GM19463 (cell line): Measurements from ENCODE around the gene UGT2B15.
"Not testable (repeated sequence)": the region's sequence is repeated elsewhere in the genome, so short reads cannot be mapped to it uniquely, and the experiment has no call there.

ENCODE experiments used
- ATAC-seq: cut with Tn5 transposase; IDR thresholded peaks from one replicate; pipeline ENCODE4 v1.9.1; 2021; ENCODE audit warnings: mild to moderate bottlenecking, moderate library complexity; ENCODE audit not compliant: unreplicated experiment

UGT2B15 gene

GRCh38 chr4:68670479-68670939, at the start of gene UGT2B15:
UGT2B15 (minus strand) TSS chr4:68670652; CDS start chr4:68670618, 34 bp downstream.
- ATAC-seq = not testable (repeated sequence)

- ATAC-seq = no peak
These were observed 48.6 kb upstream of the UGT2B15 start for GRCh38 chr4:68719075-68719473.

- peak; percentile 50 for ATAC-seq
These were observed 48.1 kb upstream of the UGT2B15 start for GRCh38 chr4:68718447-68719074.

- no peak for ATAC-seq
These were observed 47.5 kb upstream of the UGT2B15 start for GRCh38 chr4:68717999-68718398.

- no peak for ATAC-seq
These were observed 43.9 kb upstream of the UGT2B15 start for GRCh38 chr4:68714400-68714799.

- ATAC-seq = no peak
These were observed 41.8 kb upstream of the UGT2B15 start for GRCh38 chr4:68712207-68712606.

GRCh38 chr4:68708566-68708965, 38.1 kb upstream of the UGT2B15 start:
- ATAC-seq = no peak

GRCh38 chr4:68703168-68703567, 32.7 kb upstream of the UGT2B15 start:
- ATAC-seq = not testable (repeated sequence)

- ATAC-seq = no peak
These were observed 29.7 kb upstream of the UGT2B15 start for GRCh38 chr4:68700152-68700551.

GRCh38 chr4:68693325-68694075, 23.0 kb upstream of the UGT2B15 start:
- no peak for ATAC-seq

GRCh38 chr4:68691186-68691585, 20.7 kb upstream of the UGT2B15 start:
- ATAC-seq = no peak

GRCh38 chr4:68683034-68683433, 12.6 kb upstream of the UGT2B15 start:
- no peak for ATAC-seq

GRCh38 chr4:68681298-68681697, 10.8 kb upstream of the UGT2B15 start:
- not testable (repeated sequence) for ATAC-seq

- ATAC-seq = no peak
These were observed 2.7 kb upstream of the UGT2B15 start for GRCh38 chr4:68673143-68673542.

GRCh38 chr4:68671217-68671616, 765 bp upstream of the UGT2B15 start:
- ATAC-seq = not testable (repeated sequence)

GRCh38 chr4:68668537-68669163, 1.8 kb downstream of the UGT2B15 start:
- ATAC-seq = not testable (repeated sequence)

GRCh38 chr4:68667551-68667950, 2.9 kb downstream of the UGT2B15 start:
- ATAC-seq = not testable (repeated sequence)

GRCh38 chr4:68664721-68665120, 5.7 kb downstream of the UGT2B15 start:
- ATAC-seq = not testable (repeated sequence)

GRCh38 chr4:68662836-68663574, 7.4 kb downstream of the UGT2B15 start:
- ATAC-seq = not testable (repeated sequence)

GRCh38 chr4:68658672-68659071, 11.8 kb downstream of the UGT2B15 start:
- ATAC-seq = no peak

GRCh38 chr4:68657022-68657594, 13.3 kb downstream of the UGT2B15 start:
- ATAC-seq = peak; percentile 67
